Right lobe of liver (tissue), 4 donors: ENCODE results near the gene RPP14.

Experiments
- POLR2A ChIP-seq: fragments of 450-650 bp; IDR thresholded peaks from one replicate; pipeline ENCODE4 v1.6.1; 2017; ENCODE audit warnings: antibody characterized with exemption, mild to moderate bottlenecking
- TF ChIP-seq, protein P1 (sequence below), 4 donors: fragments of 200-600 bp in 3 of 4; fragments of 450-650 bp in 1 of 4; IDR thresholded peaks; one replicate each; pipeline versions ENCODE4 v1.5.1 to v1.8.0; 2016 to 2022; ENCODE audit warnings: antibody characterized with exemption in 4 of 4, mild to moderate bottlenecking in 2 of 4
- donor health status: DM: no; HTN: no; CAD: no.
- donor health status: DM: no; HTN: no; CAD: no.
- donor health status: DM: no; HTN: yes; CAD: no.

DNA sequence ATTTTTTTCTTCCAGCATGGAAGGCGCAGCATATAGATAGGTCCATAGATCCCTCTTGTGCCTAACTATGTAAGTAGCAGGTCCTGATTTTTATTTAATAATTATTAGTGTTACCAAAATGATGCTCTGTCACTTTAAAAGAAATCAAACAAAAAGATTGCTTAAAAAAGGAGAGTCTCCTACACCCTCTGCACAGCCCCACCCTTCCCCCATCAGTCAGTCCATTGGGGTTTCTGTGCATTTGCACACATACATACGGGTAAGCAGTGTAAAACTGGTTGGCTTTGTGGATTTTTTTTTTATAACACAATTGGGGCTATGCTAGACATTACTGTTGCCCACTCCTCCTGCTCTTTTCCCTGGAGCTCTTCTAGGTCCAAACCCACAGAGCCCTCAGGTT is 7.0 kb upstream of the RPP14 start:
- TF ChIP-seq, protein P1, sequence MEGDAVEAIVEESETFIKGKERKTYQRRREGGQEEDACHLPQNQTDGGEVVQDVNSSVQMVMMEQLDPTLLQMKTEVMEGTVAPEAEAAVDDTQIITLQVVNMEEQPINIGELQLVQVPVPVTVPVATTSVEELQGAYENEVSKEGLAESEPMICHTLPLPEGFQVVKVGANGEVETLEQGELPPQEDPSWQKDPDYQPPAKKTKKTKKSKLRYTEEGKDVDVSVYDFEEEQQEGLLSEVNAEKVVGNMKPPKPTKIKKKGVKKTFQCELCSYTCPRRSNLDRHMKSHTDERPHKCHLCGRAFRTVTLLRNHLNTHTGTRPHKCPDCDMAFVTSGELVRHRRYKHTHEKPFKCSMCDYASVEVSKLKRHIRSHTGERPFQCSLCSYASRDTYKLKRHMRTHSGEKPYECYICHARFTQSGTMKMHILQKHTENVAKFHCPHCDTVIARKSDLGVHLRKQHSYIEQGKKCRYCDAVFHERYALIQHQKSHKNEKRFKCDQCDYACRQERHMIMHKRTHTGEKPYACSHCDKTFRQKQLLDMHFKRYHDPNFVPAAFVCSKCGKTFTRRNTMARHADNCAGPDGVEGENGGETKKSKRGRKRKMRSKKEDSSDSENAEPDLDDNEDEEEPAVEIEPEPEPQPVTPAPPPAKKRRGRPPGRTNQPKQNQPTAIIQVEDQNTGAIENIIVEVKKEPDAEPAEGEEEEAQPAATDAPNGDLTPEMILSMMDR (IDR thresholded peaks at IDR 0.05) = no peak
- no peak for TF ChIP-seq POLR2A
